ENCODE data around the gene SLIT3.

The SLIT3 gene

DNA sequence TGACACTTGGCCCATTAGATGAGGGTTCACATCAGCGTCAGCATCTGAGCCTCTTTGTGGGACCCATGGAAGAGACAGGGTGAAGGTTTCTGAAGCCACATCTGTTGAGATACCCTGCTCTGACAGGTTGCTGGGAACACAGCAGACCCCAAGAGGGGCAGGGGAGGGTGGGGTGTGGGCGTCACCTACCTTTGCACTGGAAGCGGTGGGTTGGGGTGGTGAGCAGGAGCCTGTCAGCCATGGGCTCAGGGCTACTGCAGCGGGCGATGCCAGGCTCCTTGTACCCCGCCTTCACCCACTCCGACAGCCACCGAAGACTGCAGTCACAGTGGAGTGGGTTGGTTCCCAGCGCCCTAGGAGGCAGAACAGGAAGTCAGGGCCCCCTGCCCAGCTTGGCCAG lies 590.2 kb downstream of the SLIT3 start:
- no peak for DNase-seq

DNA sequence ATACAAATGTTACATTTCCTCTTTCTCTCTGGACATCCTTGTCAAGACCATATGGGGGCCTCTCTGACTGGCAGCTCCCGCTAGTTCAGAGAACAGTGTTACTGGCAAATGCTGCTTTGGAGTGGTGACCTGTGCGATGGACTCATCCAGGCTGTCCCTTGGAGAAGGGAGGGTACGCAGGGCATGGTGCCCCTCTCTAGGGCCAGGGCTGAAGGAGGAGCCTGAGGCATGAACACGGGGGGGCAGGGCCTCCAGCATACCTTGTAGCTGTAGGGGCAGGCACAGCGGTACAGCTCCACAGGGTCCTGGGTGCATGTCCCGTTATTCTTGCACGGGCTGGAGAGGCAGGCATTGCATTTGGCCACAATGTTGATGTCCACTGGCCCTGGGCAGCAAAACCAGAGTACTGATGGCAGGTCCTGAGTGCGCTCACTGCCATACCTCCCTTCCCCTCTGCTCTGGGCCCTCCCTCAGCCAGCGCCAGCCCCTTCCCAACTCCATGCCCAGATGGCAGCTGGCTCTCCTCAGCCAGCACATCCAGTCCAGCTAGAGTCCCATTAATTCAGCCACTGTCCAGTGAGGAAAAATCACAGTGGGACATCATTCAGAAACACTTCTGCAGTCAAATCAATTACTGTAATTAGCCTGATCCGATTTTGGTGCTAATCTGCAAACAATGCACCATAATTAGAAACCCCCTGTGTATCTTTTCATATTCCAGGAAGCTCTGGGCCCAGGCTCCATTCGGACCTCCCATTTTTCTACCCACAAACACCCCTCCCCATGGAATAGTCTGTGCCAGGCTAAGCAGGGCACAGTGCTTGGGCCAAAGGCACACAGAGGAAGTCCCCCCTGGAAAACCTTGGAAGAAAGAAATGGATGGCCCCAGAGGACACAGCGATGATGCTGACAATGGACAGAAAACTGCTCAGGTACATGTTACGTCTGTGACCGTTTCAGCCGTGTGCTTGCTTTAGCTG lies 592.9 kb downstream of the SLIT3 start:
- no peak for DNase-seq

DNA sequence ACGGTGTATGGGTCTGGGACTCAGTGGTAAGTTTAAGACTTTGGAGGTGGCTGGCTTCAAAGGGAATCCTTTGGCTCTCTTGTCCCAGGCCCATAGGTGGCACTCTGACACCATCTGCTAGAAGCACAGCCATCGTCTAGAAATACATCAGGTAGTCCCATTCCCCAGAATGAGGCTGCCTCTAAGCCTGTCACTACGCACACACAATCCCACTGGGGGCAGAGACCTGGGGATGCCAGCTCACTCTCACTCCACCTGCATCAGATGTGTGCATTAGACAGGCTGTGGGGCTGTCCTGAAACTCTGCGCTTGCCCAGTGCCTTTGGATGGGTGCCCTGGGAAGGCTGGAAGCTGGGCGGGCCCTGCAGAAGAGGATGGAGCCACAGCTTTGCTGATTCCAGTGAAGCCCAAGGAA lies 594.3 kb downstream of the SLIT3 start:
- DNase-seq = peak in 33 of 51 donors; percentile 2 to 65 (median 31)

DNA sequence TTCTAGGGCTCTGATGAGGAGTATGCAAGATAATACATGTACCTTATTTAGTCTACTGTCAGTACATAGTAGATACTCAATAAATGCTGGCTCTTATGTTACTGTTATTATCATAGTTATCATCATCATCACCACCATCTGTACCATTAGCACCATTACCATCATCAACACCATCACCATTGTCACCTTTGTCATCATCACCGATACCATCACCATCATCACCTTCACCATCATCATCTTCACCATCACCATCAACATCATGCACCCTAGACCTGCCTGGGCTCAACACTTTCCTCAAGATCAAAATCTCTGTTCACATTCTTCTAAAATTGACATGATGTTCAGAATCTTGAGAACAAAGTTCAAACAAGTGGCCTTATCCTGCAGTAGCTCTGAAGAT lies 595.6 kb downstream of the SLIT3 start:
- no peak for DNase-seq

DNA sequence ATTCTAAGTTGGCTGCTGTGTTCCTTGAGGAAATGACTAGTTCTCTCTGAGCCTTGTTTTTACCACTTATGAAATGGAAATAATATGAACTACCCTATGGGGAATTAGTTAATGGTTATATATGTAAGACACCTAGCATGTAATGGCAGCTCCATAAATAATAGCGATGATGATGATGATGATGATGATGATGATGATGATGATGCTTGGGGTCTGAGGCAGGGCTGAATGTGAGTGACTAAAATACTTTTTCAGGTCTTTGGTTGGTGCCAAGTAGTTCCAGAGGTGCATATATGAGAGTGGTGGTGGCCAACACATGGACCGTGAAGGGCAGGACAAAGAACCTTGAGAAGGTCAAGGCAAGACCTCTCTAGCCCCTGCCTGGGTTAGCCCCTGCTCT lies 598.4 kb downstream of the SLIT3 start:
- DNase-seq = no peak

DNA sequence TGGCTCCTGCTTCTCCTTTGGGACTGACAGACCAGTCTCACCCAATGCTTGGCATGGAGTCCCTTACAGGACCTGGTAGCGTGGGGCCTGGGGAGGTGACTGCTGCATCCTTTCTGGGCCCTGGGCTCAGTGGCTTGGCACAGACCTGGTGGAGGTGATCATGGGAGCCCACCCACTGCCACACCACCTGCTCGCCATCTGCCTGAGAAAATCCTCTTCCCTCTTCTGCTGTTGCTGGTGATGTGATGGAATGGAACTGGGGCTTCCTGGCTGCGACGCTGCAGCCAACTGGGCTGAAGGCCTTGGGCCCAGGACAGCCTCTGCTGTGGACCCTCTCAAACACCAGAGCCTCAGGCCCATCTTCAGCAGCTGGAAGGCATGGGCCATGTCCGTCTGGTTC lies 599.3 kb downstream of the SLIT3 start:
- DNase-seq = no peak

DNA sequence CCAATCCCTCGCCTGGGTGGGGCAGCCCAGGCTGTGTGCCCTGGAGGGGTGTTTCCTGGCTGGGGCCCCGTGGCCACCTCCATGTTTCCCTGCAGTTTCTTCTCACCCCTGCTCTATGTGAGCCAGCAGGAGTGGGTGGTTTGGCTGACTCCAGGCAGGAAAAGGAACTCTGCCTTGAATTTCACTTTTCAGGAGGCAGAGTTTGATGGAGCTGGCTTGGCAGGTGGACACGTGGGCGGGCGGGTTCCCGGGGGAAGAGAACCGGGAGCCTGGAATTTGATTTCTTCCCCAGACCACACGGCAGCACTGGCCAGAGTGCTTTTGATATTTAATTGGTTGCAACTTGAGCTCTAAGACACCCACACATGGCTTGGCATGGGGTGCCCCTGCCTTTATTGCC lies 601.9 kb downstream of the SLIT3 start:
- DNase-seq = peak in 3 of 51 donors; percentile 12 to 24 (median 22)

DNA sequence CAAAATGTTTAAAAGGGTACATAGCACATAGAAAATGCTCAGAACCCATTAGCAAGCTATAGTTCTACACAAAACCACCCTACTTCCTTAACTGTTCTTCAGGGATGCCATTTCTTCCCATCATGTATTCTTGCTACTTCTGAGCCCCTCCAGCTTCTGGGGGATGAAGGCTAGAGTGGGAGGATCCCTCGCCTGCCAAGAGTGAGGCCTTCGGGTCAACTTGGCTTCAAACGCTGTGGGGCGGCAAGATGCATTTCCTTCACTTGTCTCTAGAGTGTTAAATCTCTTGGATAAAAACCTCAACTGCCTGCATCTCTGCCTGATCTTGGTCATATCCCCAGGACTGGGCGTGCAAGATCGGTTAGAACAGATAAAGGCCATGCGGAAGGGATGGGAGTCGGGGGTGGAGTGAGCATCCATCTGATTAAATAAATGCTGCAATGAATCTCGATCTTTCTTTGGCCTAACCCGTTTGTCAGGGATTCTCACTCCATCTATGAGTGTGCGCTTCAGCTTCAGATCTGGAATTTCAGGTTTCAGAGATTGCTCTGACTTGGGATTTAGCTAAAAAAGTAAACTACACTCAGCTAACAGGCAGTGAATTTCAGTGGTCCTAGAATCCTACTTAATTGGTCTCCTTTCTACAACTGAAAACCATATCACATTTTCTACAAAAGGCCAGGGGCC lies 603.8 kb downstream of the SLIT3 start:
- DNase-seq = no peak

DNA sequence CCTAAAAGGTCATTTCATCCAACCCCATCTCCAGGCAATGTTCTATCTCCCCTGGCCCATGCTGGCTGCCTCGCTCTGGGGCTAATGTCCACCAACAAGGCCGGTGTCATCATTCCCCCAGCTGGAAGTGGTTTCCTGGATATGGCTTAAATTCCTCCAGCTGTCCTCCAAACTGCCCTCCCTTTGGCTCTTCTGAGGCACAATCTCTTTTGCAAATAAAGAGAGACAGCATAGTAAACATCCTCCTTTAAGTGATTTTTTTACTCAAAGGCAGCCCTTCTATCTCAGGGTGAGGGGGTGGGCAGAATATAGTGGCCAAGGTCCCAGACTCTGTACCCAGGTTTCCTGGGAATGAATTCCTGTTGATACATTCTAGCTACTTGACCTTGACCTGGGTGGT lies 604.3 kb downstream of the SLIT3 start:
- DNase-seq = no peak

DNA sequence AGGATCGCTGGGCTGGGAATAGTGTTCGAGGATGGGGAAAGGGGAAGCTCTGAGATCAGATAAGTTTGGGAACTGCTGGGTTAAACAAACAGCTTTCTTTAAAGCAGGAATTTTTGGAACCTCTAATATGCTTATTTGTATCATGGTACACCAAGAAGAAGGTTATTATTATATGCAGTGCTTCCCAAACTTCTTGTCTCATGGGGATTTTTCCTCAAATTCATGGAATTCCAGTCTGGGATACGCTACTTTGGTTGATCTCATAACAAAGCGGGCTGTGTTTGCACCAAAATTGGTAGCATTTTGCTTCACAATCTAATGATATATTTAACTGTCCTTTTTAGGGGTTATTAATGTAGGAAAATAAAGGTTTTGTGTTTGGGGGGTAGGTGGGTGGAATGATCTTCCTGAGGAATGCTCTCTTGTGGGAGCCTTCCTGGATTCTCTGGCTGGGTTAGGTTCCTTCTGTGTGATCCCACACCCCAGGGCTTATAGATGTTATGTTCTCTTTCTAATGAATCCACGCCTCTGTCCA lies 605.6 kb downstream of the SLIT3 start:
- DNase-seq = no peak

DNA sequence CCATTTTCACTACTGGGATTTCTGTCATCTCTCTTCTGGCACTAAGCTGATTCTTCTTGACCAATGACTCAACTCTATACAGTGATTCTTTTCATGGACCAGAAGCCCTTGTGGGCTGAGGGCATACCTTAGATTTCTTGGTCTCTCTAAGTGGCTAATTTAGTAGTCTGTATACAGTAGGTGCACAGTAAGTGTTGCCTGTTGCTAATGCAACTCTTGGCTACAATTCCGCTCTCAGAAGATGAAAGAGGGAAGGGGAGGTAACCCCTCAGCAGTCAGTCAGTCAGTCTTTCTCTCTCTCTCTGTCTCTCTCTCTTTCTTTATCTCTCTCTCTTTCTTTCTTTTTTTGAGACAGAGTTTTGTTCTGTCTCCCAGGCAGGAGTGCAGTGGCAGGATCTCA lies 606.6 kb downstream of the SLIT3 start:
- DNase-seq = no peak

DNA sequence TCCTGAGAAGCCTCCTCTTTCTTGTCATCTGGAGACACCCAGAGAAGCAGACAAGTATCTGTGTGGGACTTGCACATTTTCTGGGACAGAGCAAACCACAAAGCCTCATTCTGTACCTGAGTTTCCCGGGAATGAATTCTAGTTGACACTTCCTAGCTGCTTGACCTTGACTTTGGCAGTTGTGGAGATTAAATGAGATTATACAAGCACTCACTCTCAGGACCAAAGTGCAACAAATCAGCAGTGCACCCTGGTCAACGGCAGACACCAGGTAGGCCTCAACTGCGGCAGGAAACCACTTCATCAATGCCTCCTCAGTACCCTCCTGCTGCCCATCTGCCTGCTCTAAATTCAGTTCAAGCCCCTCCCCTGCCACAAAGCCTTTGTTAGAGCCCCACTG lies 607.1 kb downstream of the SLIT3 start:
- DNase-seq = no peak

DNA sequence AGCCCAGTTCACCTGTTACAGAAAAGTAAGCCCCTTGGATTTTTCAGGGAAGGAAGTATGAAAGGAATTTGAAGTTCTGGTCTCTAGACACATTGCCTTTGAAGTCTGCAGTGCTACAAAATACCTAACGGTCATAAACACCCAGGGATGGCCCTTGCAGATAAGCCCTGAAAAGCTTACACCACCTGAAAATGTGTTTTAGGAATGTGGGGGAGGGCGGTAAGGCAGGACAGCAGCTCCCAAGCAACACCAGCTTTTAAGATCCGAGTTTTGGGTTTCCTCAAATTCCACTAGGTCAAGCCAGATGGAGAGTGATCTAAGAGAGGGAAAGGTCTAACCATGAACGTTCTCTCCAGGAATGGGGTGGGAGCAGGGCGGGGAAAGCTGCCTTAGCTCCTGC lies 607.6 kb downstream of the SLIT3 start:
- no peak for DNase-seq

DNA sequence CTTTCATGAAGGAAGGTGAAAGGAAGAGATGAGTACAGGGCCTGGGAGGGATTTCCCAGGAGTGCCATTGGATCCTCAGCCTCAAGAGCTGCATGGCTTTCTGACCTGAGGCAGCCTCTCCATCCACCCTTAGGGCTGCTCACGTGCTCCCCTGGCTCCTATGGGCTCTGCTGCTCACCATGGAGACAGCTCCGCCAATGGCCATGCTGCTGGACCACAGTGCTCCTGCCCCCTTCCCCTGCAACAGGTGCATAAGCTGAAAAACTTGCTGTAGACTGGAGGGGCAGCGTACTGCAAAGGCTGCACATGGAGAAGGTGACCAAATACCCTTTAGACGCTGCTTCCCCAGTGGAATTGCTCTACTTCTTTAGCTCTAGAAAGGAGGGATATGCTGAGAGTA lies 609.0 kb downstream of the SLIT3 start:
- DNase-seq = no peak

DNA sequence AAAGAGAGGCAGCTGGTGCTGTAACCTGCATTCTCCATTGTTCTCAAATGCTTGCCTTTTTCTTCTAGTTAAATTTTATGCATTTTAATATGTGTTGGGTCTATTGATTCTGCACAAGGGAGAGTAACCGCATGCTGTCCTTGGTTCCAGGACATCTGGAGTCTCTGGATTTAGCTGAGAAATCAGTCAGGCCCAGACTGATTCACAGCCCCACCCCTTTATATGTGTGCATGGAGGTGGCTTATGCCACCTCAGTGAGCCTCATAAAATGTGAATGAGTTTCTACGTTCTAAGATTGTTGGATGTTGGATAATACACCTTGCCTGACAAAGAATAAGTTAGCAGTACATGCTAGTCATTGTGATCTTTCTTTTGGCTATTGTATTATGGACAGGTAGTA lies 611.7 kb downstream of the SLIT3 start:
- DNase-seq = no peak

DNA sequence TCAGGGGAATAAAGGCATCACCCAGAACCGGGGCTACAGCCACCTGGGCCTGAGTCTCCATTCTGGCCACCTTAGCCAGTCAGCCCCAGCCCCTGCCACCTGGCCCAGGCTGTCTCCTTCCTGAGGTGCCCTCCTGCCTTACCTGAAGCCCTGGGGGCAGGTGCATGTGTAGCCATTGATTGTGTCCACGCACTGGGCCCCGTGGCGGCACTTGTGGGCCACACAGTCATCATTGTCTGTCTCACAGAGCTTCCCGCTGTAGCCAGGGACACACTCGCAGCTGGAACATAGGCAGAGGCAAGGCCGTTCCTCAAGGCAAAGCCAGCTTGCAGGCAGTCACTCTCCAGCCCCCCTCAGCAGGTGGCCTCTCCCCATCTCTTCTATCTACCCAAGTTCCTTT lies 614.1 kb downstream of the SLIT3 start:
- DNase-seq = no peak

DNA sequence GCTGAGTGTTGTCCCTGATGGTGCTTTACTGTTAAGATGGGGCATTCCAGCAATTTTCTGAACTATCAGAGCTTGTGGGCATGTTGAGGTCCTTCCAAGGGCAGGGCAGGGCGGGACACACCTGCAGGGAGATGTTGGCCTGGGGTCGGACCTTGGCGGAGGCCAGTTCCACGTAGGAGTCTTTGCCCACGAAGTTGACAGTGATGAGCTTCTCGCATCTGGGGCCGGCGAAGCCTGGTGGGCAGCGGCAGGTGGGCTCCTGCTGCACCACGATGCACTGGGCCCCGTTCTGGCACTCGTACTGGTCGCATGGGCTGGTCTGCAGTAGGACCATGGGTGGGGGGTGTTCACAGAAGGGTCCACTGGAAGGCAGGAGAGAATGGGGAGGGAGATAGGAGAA lies 615.4 kb downstream of the SLIT3 start:
- no peak for DNase-seq

DNA sequence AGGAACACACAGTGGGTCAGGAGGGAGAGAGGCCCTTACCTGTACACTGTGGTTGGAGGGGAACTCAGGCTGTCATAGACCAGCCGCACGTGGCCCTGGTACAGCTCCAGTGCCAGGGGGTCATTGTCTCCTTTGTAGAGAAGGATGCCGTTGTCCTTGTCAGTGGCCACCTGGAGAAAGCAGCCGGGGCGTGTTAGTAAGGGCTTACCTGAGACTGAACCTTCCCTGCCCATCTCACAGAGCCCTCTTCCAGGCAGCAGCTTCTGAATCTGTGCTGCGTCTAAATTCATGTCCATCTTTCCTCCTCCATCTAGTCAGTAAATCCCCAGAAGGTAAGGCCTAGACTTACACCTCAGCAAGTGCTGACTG lies 617.0 kb downstream of the SLIT3 start:
- DNase-seq = no peak

DNA sequence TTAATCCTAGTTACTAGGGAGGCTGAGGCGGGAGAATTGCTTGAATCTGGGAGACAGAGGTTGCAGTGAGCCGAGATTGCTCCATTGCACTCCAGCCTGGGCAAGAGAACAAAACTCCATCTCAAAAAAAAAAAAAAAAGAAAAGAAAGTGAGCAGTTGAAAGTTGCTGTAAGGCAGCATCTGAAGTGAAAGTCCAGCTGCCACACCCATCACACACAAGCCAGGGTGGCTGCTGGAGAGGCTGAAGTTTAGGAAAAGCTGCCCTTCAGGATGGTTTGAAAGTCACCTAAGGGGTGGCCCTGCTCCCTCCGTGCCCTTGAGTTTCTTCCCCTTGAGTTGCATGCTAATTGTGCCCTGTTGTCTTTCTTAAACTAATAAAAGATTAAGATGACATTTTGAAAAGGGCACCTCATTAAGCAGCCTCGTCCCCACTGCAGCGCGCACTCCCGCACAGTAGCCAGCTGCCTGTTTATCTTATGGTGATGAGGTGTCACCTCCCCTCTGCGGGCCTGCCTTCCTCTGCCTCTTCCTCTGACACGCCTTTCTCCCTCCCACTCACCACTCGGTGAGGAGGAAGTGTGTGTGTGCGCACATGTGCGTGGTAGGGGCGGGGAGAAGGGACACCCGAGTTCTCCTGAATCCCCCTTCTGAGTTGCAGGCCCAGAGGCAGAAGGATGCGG lies 617.6 kb downstream of the SLIT3 start:
- DNase-seq = peak in 1 of 51 donors; percentile 0

DNA sequence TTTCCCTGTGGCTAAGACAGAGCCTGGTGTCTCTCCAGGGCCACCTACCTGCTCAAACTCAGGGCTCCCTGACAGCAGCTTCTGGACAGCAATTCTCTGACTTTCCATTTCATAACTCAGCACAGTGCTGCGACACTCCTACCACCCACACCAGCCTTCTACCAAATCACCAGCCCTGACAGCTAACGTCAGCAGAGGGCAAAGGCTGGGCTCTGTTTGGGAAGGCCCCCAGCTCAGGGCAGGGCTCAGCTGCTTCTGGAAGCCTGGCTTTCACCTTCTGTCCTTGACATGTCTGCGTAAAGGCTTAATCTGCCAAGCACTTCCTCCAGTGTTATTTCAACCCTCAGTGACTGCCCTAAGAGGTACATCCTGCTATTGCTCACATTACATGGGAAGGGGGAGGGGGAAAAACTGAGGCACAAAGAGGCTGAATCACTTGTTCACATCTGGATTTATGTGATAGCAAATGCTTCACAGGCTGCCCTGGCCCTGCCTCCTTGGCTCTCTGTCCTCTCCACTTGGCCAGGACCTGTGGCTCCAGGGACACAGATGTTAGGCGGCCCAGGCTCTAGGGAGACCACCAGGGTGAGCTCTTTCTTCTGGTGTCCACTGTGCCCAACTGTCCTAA lies 619.3 kb downstream of the SLIT3 start:
- no peak for DNase-seq

DNA sequence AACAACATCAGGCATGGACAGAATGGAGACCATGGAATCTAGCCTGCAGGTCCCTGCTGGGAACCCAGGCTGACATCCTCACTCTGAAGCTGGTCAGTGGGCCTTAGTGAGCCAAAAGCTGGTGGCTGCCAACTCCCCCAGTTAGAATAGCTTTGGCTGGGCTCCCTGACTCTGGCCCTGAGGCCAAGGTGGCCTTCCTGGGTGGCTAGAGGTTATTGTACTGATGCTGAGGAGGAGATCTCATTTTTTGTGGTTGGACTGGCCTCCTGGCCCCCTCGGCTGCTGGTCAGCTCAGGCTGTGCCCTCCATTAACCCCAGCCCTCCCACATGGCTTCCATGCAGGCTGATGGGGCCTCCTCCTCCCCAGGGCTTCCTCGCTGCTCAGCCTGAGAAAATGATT lies 620.5 kb downstream of the SLIT3 start:
- no peak for DNase-seq

DNA sequence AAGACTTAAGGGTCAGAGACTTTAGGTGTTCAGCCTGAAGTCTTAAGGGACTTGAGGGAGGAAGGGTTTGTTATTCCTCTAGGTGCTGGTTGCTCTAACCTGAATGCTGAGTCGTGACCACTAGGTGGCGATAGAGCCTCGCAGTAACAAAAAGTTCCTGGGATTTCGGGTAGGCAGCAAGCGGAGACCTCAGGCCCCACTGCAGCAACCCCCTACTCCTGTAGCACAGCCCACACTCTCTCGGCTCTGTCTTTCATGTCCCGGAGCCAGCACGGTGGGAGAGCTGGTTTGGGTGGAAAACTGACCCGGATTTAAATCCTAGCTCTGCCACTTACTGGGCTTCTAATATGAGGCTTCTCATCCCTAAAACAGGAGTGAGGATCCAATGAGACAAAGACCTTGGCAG lies 621.4 kb downstream of the SLIT3 start:
- peak in 46 of 51 donors; percentile 2 to 85 (median 44) for DNase-seq
